GM12878 (cell line): ENCODE data around the gene ARID3B. TPM values are rescaled to one million over a fixed set of nuclear protein-coding genes. Genes with fewer than 3 reads are reported as not detected.
A peak's percentile ranks its signal among the peaks of the same experiment; 100 is the strongest.

Experiments
- ATAC-seq: fragments of 200-7000 bp; cut with Tn5 transposase; 3 replicates; pipeline ENCODE4 v1.9.1; 2020; ENCODE audit warnings: mild to moderate bottlenecking, moderate library complexity
- BruUV-seq: library from RNA; stranded (reverse); fragments of 400-500 nt; replicated peaks from 2 replicates; lab custom pipeline; 2021; lab: Mats Ljungman, UMichigan
- CTCF ChIA-PET: fragments of 300-600 bp; sonication (Branson Sonifier 250); formaldehyde crosslinking; extraction: SDS; loops from one replicate; lab custom pipeline; 2021; ENCODE audit warnings: inconsistent platforms; lab: Yijun Ruan, JAX
- POLR2A ChIA-PET: fragments of 350-600 bp; formaldehyde crosslinking; extraction: SDS; loops from one replicate; lab custom pipeline; 2021; ENCODE audit warnings: inconsistent platforms; lab: Charles Lee
- RAD21 ChIA-PET: fragments of 300-600 bp; sonication (Branson Sonifier 250); formaldehyde crosslinking; loops from one replicate; lab custom pipeline; 2023; ENCODE audit warnings: antibody characterized with exemption; ENCODE audit not compliant: unreplicated experiment; lab: Charles Lee
- SMC1A ChIA-PET: fragments of 300-600 bp; sonication (Branson Sonifier 250); formaldehyde crosslinking; loops from one replicate; lab custom pipeline; 2023; ENCODE audit not compliant: unreplicated experiment, uncharacterized antibody; lab: Charles Lee
- DNase-seq: peaks from one replicate; pipeline ENCODE4 v3.0.0-alpha.2; 2011; ENCODE audit warnings: low read depth, low spot score
- FAIRE-seq: peaks from 3 replicates; lab custom pipeline; 2011; peaks lifted over from hg19 to GRCh38; lab: Jason Lieb, UNC
- H2AFZ ChIP-seq: 2 replicates; pipeline ENCODE4 v1.6.0; 2011; ENCODE audit warnings: low read depth, low read length, control low read depth; ENCODE audit not compliant: control insufficient read depth
- H3K27ac ChIP-seq: 2 replicates; pipeline ENCODE4 v1.5.1; 2011; ENCODE audit warnings: control low read depth; ENCODE audit not compliant: control insufficient read depth, insufficient read depth
- H3K27me3 ChIP-seq, 2 experiments: replicated peaks in 1 of 2; 2 replicates each; pipeline versions ENCODE4 v1.6.0 to v1.6.1; 2011; ENCODE audit warnings: low read length in 1 of 2; ENCODE audit not compliant: control insufficient read depth in 2 of 2, insufficient read depth in 2 of 2
- H3K36me3 ChIP-seq, 2 experiments: 2 replicates each; pipeline ENCODE4 v1.5.1; 2011; ENCODE audit warnings: low read length in 1 of 2; ENCODE audit not compliant: control insufficient read depth in 2 of 2, insufficient read depth in 2 of 2
- H3K4me1 ChIP-seq: 2 replicates; pipeline ENCODE4 v1.6.1; 2011; ENCODE audit warnings: mild to moderate bottlenecking, low read length, moderate library complexity, mixed read lengths; ENCODE audit not compliant: control insufficient read depth, insufficient read depth
- H3K4me2 ChIP-seq: 2 replicates; pipeline ENCODE4 v1.6.0; 2011; ENCODE audit warnings: control low read depth; ENCODE audit not compliant: control insufficient read depth, insufficient read depth
- H3K4me3 ChIP-seq: fragments of 200-600 bp; sonication (generic); 2 replicates; pipeline ENCODE4 v1.5.1; 2016
- H3K79me2 ChIP-seq: 2 replicates; pipeline ENCODE4 v1.6.0; 2011; ENCODE audit warnings: low read length; ENCODE audit not compliant: control insufficient read depth, insufficient read depth
- H3K9ac ChIP-seq: 2 replicates; pipeline ENCODE4 v1.8.0; 2011; ENCODE audit warnings: low read length, control low read depth, mixed read lengths; ENCODE audit not compliant: control insufficient read depth, insufficient read depth
- H3K9me3 ChIP-seq: replicated peaks from 3 replicates; pipeline ENCODE4 v1.5.1; 2011; ENCODE audit warnings: mild to moderate bottlenecking, low read length; ENCODE audit not compliant: control insufficient read depth, insufficient read depth
- H4K20me1 ChIP-seq: 2 replicates; pipeline ENCODE4 v1.6.0; 2011; ENCODE audit not compliant: control insufficient read depth, insufficient read depth
- CHD2 ChIP-seq: IDR thresholded peaks from 2 replicates; pipeline ENCODE4 v1.6.1; 2011; ENCODE audit warnings: low read depth, low read length, improper control_type of control experiment, borderline replicate concordance
- DPF2 ChIP-seq: fragments of 450-650 bp; IDR thresholded peaks from 2 replicates; pipeline ENCODE4 v1.6.1; 2017; ENCODE audit warnings: mild to moderate bottlenecking
- GABPA ChIP-seq: IDR thresholded peaks from 2 replicates; pipeline ENCODE4 v1.6.1; 2014; ENCODE audit warnings: antibody characterized with exemption, low read depth, mild to moderate bottlenecking, inconsistent platforms
- IKZF1 ChIP-seq: fragments of 450-650 bp; conservative IDR thresholded peaks from 2 replicates; pipeline ENCODE4 v1.6.1; 2017; ENCODE audit warnings: antibody characterized with exemption, mild to moderate bottlenecking
- IKZF2 ChIP-seq, 2 experiments: fragments of 450-650 bp; IDR thresholded peaks; 2 replicates each; pipeline ENCODE4 v1.6.1; 2017; ENCODE audit warnings: mild to moderate bottlenecking in 2 of 2, moderate library complexity in 2 of 2
- MEF2B ChIP-seq: fragments of 450-650 bp; IDR thresholded peaks from 2 replicates; pipeline ENCODE4 v1.6.1; 2018; ENCODE audit warnings: mild to moderate bottlenecking, moderate library complexity; ENCODE audit not compliant: partially characterized antibody, poor library complexity, severe bottlenecking
- PML ChIP-seq: IDR thresholded peaks from 2 replicates; pipeline ENCODE4 v1.6.1; 2012; ENCODE audit warnings: low read length, inconsistent platforms
- RUNX3 ChIP-seq: IDR thresholded peaks from 2 replicates; pipeline ENCODE4 v1.6.1; 2012; ENCODE audit warnings: low read length, inconsistent platforms
- SIX5 ChIP-seq: IDR thresholded peaks from 2 replicates; pipeline ENCODE4 v1.6.1; 2011; ENCODE audit warnings: mild to moderate bottlenecking, low read depth, low read length, moderate library complexity; ENCODE audit not compliant: severe bottlenecking
- STAT1 ChIP-seq: fragments of 450-650 bp; conservative IDR thresholded peaks from 2 replicates; pipeline ENCODE4 v1.6.1; 2014; ENCODE audit warnings: antibody characterized with exemption, mild to moderate bottlenecking
- SUPT20H ChIP-seq: IDR thresholded peaks from 2 replicates; pipeline ENCODE4 v1.6.1; 2011; ENCODE audit warnings: low read depth, mild to moderate bottlenecking, low read length, moderate library complexity, borderline replicate concordance; ENCODE audit not compliant: control insufficient read depth
- YY1 ChIP-seq: IDR thresholded peaks from 2 replicates; pipeline ENCODE4 v1.6.1; 2011; ENCODE audit warnings: low read depth, mild to moderate bottlenecking, low read length
- in situ Hi-C: fragments of 300-500 bp; cut with MboI; formaldehyde crosslinking; loops from 9 replicates; pipeline ENCODE4 v1.14.3; 2018; ENCODE audit warnings: mixed read lengths
- intact Hi-C: fragments of 100-400 bp; cut with micrococcal nuclease; formaldehyde crosslinking; loops from one replicate; pipeline ENCODE4 v1.14.2; 2022; ENCODE audit not compliant: unreplicated experiment
- polyA plus RNA-seq, 11 experiments: library from polyadenylated mRNA; depleted of rRNA in 4 of 11; unstranded in 6 of 11; stranded (reverse) in 5 of 11; fragments of >200 nt; fragmentation: Nextera tagmentation in 4 of 11; fragmentation: Illumina TruSeq in 1 of 11; extraction: Ambion mirVana in 4 of 11; extraction: Trizol in 1 of 11; gene quantifications; 1 replicate in 1 of 11; 2 replicates in 10 of 11; pipeline versions ENCODE4 v1.2.1 to v1.2.3, GENCODE V29; 2011 to 2016; ENCODE audit warnings: inconsistent platforms in 2 of 11, missing spikeins in 2 of 11, low read depth in 1 of 11
- total RNA-seq, 4 experiments: library from RNA; depleted of rRNA in 3 of 4; stranded (reverse); fragments of >200 nt in 3 of 4; fragmentation: Illumina TruSeq in 1 of 4; extraction: Trizol in 1 of 4; gene quantifications; 2 replicates each; pipeline versions ENCODE4 v1.2.1 to v1.2.3, GENCODE V29; 2013 to 2021
- TF ChIP-seq, protein P1 (sequence below): IDR thresholded peaks from 2 replicates; pipeline ENCODE4 v1.6.1; 2012; ENCODE audit warnings: low read depth, low read length, improper control_type of control experiment

ARID3B gene
- total and polyA plus RNA-seq, 10 of the 15 experiments (the other 5 are each of a cell fraction or from before 2014, with no cell fraction given), result 1.1 to 33.4 (median 24.0) TPM

DNA sequence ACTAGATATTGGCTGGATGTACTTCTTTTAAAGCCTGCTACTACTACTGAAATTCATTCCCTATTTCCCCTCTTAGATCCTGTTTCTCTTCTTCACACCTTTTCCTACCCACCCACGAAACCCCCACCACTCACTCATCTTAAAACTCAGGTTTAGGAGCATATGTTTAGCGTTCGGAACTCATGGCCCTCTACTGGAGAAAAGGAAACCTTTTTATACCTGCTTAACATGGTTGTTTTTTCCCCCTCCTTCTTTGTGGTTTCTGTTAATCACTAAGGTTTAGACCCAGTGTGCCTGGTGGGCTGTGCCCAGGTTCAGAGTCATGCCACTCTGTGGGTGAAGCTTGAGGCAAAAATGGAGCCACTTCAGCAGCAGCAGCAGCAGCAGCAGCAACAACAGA is 2.6 kb downstream of the ARID3B start (continued):
- TF ChIP-seq, protein P1, sequence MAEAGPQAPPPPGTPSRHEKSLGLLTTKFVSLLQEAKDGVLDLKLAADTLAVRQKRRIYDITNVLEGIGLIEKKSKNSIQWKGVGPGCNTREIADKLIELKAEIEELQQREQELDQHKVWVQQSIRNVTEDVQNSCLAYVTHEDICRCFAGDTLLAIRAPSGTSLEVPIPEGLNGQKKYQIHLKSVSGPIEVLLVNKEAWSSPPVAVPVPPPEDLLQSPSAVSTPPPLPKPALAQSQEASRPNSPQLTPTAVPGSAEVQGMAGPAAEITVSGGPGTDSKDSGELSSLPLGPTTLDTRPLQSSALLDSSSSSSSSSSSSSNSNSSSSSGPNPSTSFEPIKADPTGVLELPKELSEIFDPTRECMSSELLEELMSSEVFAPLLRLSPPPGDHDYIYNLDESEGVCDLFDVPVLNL, result no peak
- TF ChIP-seq MEF2B (no peak), SUPT20H (no peak), YY1 (no peak), SIX5 (no peak), DPF2 (no peak), IKZF1 (peak; percentile 43; the same call in 1 of the 2 replicates)

DNA sequence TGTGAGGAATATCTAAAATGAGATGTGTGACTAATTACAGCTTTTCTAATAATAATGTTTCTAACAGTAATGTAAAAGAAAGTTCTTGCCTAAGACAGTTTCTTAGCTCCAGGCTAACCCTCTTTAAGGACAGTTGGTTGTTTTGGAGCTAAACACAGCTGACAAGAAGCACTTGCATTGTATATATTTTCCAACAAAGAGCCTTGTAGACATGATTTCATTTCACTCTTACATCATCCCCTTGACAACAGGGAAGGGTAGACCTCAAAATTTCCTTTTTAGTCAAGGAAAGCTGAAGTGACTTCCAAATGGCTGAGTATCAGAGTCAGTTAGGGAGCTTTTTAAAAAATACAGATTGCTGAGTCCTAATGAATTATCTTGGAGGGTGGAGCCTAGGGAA is 4.1 kb downstream of the ARID3B start:
- Histone ChIP-seq H3K9ac (no peak overlapping the region), H3K4me1 (peaks cover 16% of the 10 kb centered on the region), H3K36me3 (peaks cover 6 to 29% of the 10 kb centered on the region in 2 experiments), H4K20me1 (peaks cover 7% of the 10 kb centered on the region), H2AFZ (no peak overlapping the region), H3K4me2 (peak overlapping the region; percentile 51; the same call in 1 of the 2 replicates), H3K79me2 (peaks cover 93% of the 10 kb centered on the region), H3K4me3 (peak overlapping the region; percentile 48), H3K27ac (peak overlapping the region; percentile 24), H3K9me3 (no peaks in the 10 kb centered on the region), H3K27me3 (no peaks in the 10 kb centered on the region)
- intact Hi-C loops, result loop anchor here (5.0 kb wide), 1 partner anchor 72 kb away; the partner anchor contains the start of gene CLK3
- FAIRE-seq, result no peak
- BruUV-seq, result no TSS peak
- SMC1A ChIA-PET, result interaction anchor here (0.7 to 2.2 kb wide), 13 partner anchors 10 to 313 kb away, joined by 3 to 10 read pairs (median 5); partner anchors contain the start of gene UBL7
- CTCF ChIA-PET, result interaction anchor here (0.6 to 2.3 kb wide), 17 partner anchors 9 to 225 kb away, joined by 3 to 9 read pairs (median 5); no protein-coding TSS in a partner anchor
- RAD21 ChIA-PET, result interaction anchor here (0.5 to 2.1 kb wide), 11 partner anchors 12 to 238 kb away, joined by 3 to 9 read pairs (median 4); partner anchors contain the start of gene UBL7
- TF ChIP-seq CHD2, result no peak
- TF ChIP-seq PML, result no peak
- TF ChIP-seq IKZF2 (IDR thresholded peaks at IDR 0.05), result no peak
- TF ChIP-seq STAT1, result no peak
- TF ChIP-seq RUNX3, result peak; percentile 31; the same call in 1 of the 2 replicates
- TF ChIP-seq GABPA, result no peak
- POLR2A ChIA-PET, result interaction anchor here (0.7 to 1.6 kb wide), 5 partner anchors 15 to 314 kb away, joined by 3 to 8 read pairs (median 4); partner anchors contain the start of gene CLK3
- ATAC-seq, result no peak
- in situ Hi-C loops, result no loop called here
- DNase-seq, result no peak
